ENCODE results near the gene KISS1R.
A peak's percentile ranks its signal among the peaks of the same experiment; 100 is the strongest.

DNA sequence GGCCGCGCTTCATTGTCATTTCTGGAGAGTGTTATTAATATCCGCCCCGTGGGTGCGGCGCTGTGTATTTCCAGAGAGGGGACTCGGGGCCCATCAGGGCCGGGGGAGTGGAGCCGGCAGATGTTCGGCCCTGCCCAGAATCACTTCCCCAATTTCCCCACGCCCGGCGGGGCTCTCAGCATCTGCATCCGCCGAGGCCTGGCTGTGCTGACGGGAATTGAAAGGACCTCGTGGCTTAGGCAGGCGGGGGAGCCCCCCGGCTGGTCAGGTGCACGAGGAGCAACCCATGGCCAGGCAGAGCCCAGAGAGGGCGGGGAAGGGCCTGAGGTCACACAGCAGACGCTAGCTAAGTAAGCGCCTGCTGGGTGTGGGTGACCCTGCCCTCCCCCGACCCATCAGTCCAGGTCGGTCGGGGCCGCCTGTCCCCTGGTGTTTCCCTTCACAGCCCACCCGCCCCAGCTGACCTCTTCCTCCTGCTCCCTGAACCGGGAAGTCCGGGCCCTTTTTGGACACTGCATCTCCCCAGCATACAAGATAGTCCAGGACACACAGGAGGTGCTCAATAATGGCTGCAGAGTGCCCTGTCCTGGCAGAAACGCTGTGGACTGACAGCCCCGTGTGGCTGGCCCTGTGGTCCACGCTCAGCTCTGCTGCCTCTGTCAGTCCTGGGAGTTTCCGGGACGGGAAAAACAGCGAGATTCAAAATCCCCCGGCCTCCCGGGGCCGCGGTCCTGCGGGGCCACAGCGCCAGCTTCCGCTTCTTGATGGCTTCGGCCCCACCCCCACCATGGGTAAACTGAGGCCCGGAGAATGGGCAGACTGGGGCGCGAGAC is 30.8 kb downstream of the KISS1R start:
- TF ChIP-seq POLR2A (IDR thresholded peaks at IDR 0.05; ENCODE audit: low read depth, low read length) (no peak; the same call in 1 of the 2 replicates), POLR2AphosphoS5 (IDR thresholded peaks at IDR 0.05; ENCODE audit: low read depth, low read length) (no peak), TAF1 (IDR thresholded peaks at IDR 0.05; ENCODE audit: low read depth, low read length) (no peak), SPI1 (IDR thresholded peaks at IDR 0.05; ENCODE audit: low read depth, low read length) (peak; percentile 99)
